Neural cell (in vitro differentiated cells): Measurements from ENCODE around the gene PDILT. TPM values are rescaled to one million over a fixed set of nuclear protein-coding genes. Genes with fewer than 3 reads are reported as not detected.

Experiments
- H2AFZ ChIP-seq: fragments of 200-600, 300-800 bp; sonication (generic), shearing (Covaris generic); 2 replicates; pipeline ENCODE4 v1.6.0; 2014; ENCODE audit warnings: low read depth, mild to moderate bottlenecking, antibody characterized with exemption, low read length, moderate library complexity
- H3F3A ChIP-seq: fragments of 200-600 bp; shearing (Covaris generic); 2 replicates; pipeline ENCODE4 v1.6.1; 2016; ENCODE audit warnings: mild to moderate bottlenecking, moderate library complexity, mixed read lengths, antibody characterized with exemption, low read length; ENCODE audit not compliant: insufficient read depth, poor library complexity, severe bottlenecking
- H3K27ac ChIP-seq: fragments of 200-600, 300-800 bp; sonication (generic), shearing (Covaris generic); 2 replicates; pipeline ENCODE4 v1.5.1; 2014; ENCODE audit warnings: mild to moderate bottlenecking, low read length, moderate library complexity
- H3K27me3 ChIP-seq: fragments of 300-800, 200-600 bp; sonication (generic), shearing (Covaris generic); 2 replicates; pipeline ENCODE4 v1.6.0; 2014; ENCODE audit warnings: mild to moderate bottlenecking, low read depth, low read length, moderate library complexity; ENCODE audit not compliant: insufficient read depth
- H3K36me3 ChIP-seq: fragments of 300-800, 200-600 bp; sonication (generic), shearing (Covaris generic); 2 replicates; pipeline ENCODE4 v1.5.1; 2014; ENCODE audit warnings: mild to moderate bottlenecking, antibody characterized with exemption, low read length, moderate library complexity; ENCODE audit not compliant: insufficient read depth
- H3K4me2 ChIP-seq: fragments of 300-800, 200-600 bp; sonication (generic), shearing (Covaris generic); 2 replicates; pipeline ENCODE4 v1.6.0; 2014; ENCODE audit warnings: mild to moderate bottlenecking, low read length
- H3K4me3 ChIP-seq: fragments of 300-800, 200-600 bp; sonication (generic), shearing (Covaris generic); 2 replicates; pipeline ENCODE4 v1.5.1; 2014; ENCODE audit warnings: mild to moderate bottlenecking, low read length, moderate library complexity
- H3K79me2 ChIP-seq: fragments of 200-600 bp; shearing (Covaris generic); replicated peaks from 2 replicates; pipeline ENCODE4 v1.6.0; 2014; ENCODE audit warnings: mild to moderate bottlenecking, low read length, moderate library complexity; ENCODE audit not compliant: insufficient read depth
- H3K9ac ChIP-seq: fragments of 300-800, 200-600 bp; sonication (generic), shearing (Covaris generic); 2 replicates; pipeline ENCODE4 v1.6.1; 2016; ENCODE audit warnings: mild to moderate bottlenecking, low read length, mixed read lengths
- H3K9me2 ChIP-seq: fragments of 200-600 bp; shearing (Covaris generic); 2 replicates; pipeline ENCODE4 v1.6.1; 2016; ENCODE audit warnings: mild to moderate bottlenecking, low read length, mixed read lengths; ENCODE audit not compliant: insufficient read depth
- H3K9me3 ChIP-seq: fragments of 200-600, 300-800 bp; sonication (generic), shearing (Covaris generic); 2 replicates; pipeline ENCODE4 v1.6.1; 2016; ENCODE audit warnings: mild to moderate bottlenecking, mixed run types, low read length, moderate library complexity, mixed read lengths
- H4K20me1 ChIP-seq: fragments of 200-600 bp; shearing (Covaris generic); 2 replicates; pipeline ENCODE4 v1.6.1; 2016; ENCODE audit warnings: mild to moderate bottlenecking, mixed run types; ENCODE audit not compliant: insufficient read depth
- EP300 ChIP-seq: fragments of 450-650 bp; conservative IDR thresholded peaks from 2 replicates; pipeline ENCODE4 v1.6.1; 2014; ENCODE audit warnings: antibody characterized with exemption, mild to moderate bottlenecking, moderate library complexity; ENCODE audit not compliant: poor library complexity, severe bottlenecking
- EZH2 ChIP-seq: fragments of 200-600, 300-800 bp; shearing (Covaris generic), sonication (generic); IDR thresholded peaks from 2 replicates; pipeline ENCODE4 v1.6.1; 2014; ENCODE audit warnings: antibody characterized with exemption, low read length, borderline replicate concordance, mild to moderate bottlenecking; ENCODE audit not compliant: insufficient read depth, poor library complexity, severe bottlenecking
- MXI1 ChIP-seq: fragments of 450-650 bp; conservative IDR thresholded peaks from 2 replicates; pipeline ENCODE4 v1.6.1; 2014; ENCODE audit warnings: antibody characterized with exemption, mild to moderate bottlenecking; ENCODE audit not compliant: poor library complexity, severe bottlenecking
- POLR2AphosphoS5 ChIP-seq: IDR thresholded peaks from 2 replicates; pipeline ENCODE4 v1.6.1; 2012
- RAD21 ChIP-seq: fragments of 450-650 bp; conservative IDR thresholded peaks from 2 replicates; pipeline ENCODE4 v1.6.1; 2014; ENCODE audit warnings: antibody characterized with exemption, mild to moderate bottlenecking, moderate library complexity
- SMC3 ChIP-seq: fragments of 450-650 bp; conservative IDR thresholded peaks from 2 replicates; pipeline ENCODE4 v1.6.1; 2014; ENCODE audit warnings: antibody characterized with exemption, mild to moderate bottlenecking, moderate library complexity; ENCODE audit not compliant: poor library complexity
- TAF1 ChIP-seq: IDR thresholded peaks from 2 replicates; pipeline ENCODE4 v1.6.1; 2012; ENCODE audit warnings: low read depth
- polyA plus RNA-seq: library from polyadenylated mRNA; depleted of rRNA; stranded (reverse); fragments of >200 nt; gene quantifications from 2 replicates; pipeline ENCODE4 v1.2.3, GENCODE V29; 2014
- TF ChIP-seq, protein P1 (sequence below): fragments of 450-650 bp; IDR thresholded peaks from 2 replicates; pipeline ENCODE4 v1.5.1; 2014; ENCODE audit warnings: antibody characterized with exemption, mild to moderate bottlenecking, moderate library complexity; ENCODE audit not compliant: poor library complexity, severe bottlenecking
- TF ChIP-seq, protein P2 (sequence below): IDR thresholded peaks from 2 replicates; pipeline ENCODE4 v1.6.1; 2012; ENCODE audit warnings: borderline replicate concordance

Gene PDILT
- polyA plus RNA-seq, 1 donor from 2014 or later: not detected

DNA sequence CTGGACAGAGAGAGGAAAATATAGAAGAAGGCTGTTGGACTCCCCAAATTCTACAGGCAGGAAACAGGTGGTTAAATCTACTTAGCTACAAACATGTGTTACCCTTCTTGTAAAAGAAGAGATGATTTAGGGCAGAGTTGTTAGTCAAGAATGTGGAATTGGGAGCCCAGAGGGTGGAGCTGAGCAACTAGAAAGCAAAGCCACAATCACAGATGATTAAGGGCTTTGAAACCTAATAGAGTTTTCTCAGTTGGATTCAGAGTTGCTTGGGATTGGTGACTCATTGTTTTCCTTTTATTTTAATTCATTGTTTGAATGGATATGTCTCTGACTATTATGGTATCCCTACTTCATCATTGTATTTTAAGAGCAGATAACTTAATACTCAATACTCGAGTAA, 11.0 kb upstream of the PDILT start:
- Histone ChIP-seq H3K79me2 (no peaks in the 10 kb centered on the region), H3K27me3 (no peaks in the 10 kb centered on the region), H3K36me3 (no peaks in the 10 kb centered on the region), H3K9ac (no peak overlapping the region), H3K4me3 (no peak overlapping the region), H3F3A (no peaks in the 10 kb centered on the region), H3K4me2 (no peak overlapping the region), H3K9me2 (no peaks in the 10 kb centered on the region), H2AFZ (no peak overlapping the region), H3K9me3 (no peaks in the 10 kb centered on the region), H3K27ac (no peak overlapping the region), H4K20me1 (no peaks in the 10 kb centered on the region)
- no peak for TF ChIP-seq SMC3
- TF ChIP-seq RAD21: no peak
- TF ChIP-seq, protein P1, sequence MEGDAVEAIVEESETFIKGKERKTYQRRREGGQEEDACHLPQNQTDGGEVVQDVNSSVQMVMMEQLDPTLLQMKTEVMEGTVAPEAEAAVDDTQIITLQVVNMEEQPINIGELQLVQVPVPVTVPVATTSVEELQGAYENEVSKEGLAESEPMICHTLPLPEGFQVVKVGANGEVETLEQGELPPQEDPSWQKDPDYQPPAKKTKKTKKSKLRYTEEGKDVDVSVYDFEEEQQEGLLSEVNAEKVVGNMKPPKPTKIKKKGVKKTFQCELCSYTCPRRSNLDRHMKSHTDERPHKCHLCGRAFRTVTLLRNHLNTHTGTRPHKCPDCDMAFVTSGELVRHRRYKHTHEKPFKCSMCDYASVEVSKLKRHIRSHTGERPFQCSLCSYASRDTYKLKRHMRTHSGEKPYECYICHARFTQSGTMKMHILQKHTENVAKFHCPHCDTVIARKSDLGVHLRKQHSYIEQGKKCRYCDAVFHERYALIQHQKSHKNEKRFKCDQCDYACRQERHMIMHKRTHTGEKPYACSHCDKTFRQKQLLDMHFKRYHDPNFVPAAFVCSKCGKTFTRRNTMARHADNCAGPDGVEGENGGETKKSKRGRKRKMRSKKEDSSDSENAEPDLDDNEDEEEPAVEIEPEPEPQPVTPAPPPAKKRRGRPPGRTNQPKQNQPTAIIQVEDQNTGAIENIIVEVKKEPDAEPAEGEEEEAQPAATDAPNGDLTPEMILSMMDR: no peak
- TF ChIP-seq EP300: no peak
- no peak for TF ChIP-seq MXI1
- TF ChIP-seq TAF1: no peak
- TF ChIP-seq, protein P2, sequence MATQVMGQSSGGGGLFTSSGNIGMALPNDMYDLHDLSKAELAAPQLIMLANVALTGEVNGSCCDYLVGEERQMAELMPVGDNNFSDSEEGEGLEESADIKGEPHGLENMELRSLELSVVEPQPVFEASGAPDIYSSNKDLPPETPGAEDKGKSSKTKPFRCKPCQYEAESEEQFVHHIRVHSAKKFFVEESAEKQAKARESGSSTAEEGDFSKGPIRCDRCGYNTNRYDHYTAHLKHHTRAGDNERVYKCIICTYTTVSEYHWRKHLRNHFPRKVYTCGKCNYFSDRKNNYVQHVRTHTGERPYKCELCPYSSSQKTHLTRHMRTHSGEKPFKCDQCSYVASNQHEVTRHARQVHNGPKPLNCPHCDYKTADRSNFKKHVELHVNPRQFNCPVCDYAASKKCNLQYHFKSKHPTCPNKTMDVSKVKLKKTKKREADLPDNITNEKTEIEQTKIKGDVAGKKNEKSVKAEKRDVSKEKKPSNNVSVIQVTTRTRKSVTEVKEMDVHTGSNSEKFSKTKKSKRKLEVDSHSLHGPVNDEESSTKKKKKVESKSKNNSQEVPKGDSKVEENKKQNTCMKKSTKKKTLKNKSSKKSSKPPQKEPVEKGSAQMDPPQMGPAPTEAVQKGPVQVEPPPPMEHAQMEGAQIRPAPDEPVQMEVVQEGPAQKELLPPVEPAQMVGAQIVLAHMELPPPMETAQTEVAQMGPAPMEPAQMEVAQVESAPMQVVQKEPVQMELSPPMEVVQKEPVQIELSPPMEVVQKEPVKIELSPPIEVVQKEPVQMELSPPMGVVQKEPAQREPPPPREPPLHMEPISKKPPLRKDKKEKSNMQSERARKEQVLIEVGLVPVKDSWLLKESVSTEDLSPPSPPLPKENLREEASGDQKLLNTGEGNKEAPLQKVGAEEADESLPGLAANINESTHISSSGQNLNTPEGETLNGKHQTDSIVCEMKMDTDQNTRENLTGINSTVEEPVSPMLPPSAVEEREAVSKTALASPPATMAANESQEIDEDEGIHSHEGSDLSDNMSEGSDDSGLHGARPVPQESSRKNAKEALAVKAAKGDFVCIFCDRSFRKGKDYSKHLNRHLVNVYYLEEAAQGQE: no peak
- no peak for TF ChIP-seq POLR2AphosphoS5
- TF ChIP-seq EZH2: no peak

DNA sequence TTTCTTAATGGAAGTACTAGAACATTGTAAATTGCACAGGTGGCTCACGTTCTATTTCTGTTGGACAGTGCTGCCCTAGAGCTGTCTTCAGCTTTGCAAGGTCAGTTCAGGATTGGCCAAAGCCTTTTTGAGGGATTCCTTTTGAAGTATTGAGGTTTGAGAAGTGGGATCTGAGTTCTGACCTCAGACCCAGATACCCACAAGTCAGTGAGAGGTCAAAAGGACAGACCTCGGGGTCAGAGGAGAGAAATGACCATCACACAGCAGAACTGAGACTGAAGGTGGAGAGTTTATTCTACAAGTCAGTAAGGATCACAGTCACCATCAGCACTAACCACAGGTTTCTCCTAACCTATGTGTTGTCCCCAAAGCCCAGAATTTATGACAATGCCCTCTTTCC, 6.5 kb upstream of the PDILT start:
- Histone ChIP-seq H3F3A (no peaks in the 10 kb centered on the region), H3K9me3 (no peaks in the 10 kb centered on the region), H3K9me2 (no peaks in the 10 kb centered on the region), H3K27me3 (no peaks in the 10 kb centered on the region), H3K27ac (no peak overlapping the region), H4K20me1 (no peaks in the 10 kb centered on the region), H3K36me3 (no peaks in the 10 kb centered on the region), H2AFZ (no peak overlapping the region), H3K4me2 (no peak overlapping the region), H3K4me3 (no peak overlapping the region), H3K9ac (no peak overlapping the region), H3K79me2 (no peaks in the 10 kb centered on the region)
- TF ChIP-seq MXI1 (no peak), EP300 (no peak), RAD21 (no peak), POLR2AphosphoS5 (no peak), TAF1 (no peak)
- TF ChIP-seq, protein P2: no peak
